ENCODE measurements around the gene LRRC39. TPM values are rescaled to one million over a fixed set of nuclear protein-coding genes. Genes with fewer than 3 reads are reported as not detected.

LRRC39 gene
- total RNA-seq, 1 experiment from 2014 or later = 0.46 TPM

DNA sequence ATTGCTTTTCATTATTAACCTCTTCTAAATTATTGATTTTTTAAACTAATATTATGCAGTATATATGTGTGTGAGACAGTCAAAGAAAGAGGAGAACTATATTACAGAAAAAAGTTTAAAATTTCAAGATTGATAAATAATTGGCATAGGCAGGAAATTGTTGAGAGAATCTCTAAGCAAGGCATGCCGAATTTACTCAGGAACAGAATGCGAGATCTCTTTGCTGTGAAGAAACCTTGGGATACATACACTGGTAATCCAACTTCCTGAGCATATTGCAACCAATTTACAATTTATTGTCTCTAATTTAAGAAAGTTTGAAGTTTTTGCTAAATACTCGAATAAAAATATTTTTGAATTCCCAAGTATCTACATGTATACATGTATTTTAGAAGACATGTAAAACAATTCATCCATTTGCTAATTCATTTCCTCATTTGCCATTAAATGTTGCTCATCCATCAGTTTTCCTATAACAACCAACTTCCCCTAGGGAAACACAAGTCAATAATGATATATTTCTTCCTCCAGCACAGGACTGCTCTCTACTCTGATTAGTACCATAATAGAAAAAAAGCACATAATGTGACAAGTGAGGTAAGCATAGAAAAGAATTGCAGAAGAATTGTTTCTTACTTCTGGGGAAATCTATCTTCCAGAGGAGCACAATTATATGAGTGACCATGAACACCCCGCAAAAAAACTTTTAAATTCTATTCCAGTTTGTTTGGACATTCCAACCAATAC, 588 bp downstream of the LRRC39 start:
- no peaks in the 10 kb centered on the region for H3K36me3 Mint-ChIP-seq
- no peak for DNase-seq (ENCODE audit: low spot score)
- ChIA-PET POLR2A (no interaction called here), CTCF (no interaction called here)
- no peaks in the 10 kb centered on the region for H3K4me1 Mint-ChIP-seq
- no peaks in the 10 kb centered on the region for H3K27me3 Mint-ChIP-seq (ENCODE audit: low read depth)
- H3K27ac Mint-ChIP-seq = no peak overlapping the region
- ATAC-seq = no peak
- TF ChIP-seq MXD4 (CRISPR knock-in tag; IDR thresholded peaks at IDR 0.05; ENCODE audit: borderline replicate concordance) (no peak), SOX15 (CRISPR knock-in tag; IDR thresholded peaks at IDR 0.05) (no peak), TCF7 (CRISPR knock-in tag; IDR thresholded peaks at IDR 0.05; ENCODE audit: low read depth) (no peak), ELF4 (CRISPR knock-in tag; IDR thresholded peaks at IDR 0.05; ENCODE audit: low read depth) (no peak), OVOL2 (CRISPR knock-in tag; IDR thresholded peaks at IDR 0.05; ENCODE audit: borderline replicate concordance) (no peak), JAZF1 (CRISPR knock-in tag; IDR thresholded peaks at IDR 0.05) (no peak), FOXP1 (CRISPR knock-in tag; IDR thresholded peaks at IDR 0.05; ENCODE audit: borderline replicate concordance) (no peak)
- H3K4me3 Mint-ChIP-seq = no peak overlapping the region
- no peaks in the 10 kb centered on the region for H3K9me3 Mint-ChIP-seq

DNA sequence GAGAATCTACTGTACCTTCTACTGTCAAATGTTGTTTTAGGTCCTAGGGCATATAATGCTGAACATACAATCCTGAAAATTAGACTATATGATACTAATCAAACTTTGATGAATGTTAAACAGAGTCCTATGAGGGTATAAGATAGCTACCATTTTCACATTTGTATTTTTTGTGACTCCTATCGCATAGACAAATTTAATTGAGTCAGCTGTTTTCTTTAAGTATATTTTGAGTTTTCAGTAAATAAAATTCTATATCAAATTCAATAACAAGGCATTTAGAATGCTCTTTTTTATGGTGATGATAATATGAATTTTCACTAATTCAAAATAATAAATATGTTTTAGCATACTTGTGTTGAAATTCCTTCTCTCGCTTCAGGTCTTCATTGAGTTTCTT, 10.0 kb downstream of the LRRC39 start:
- Mint-ChIP-seq H3K4me3 (no peak overlapping the region), H3K27me3 (ENCODE audit: low read depth) (no peaks in the 10 kb centered on the region; the same call in 1 of the 2 replicates), H3K27ac (no peak overlapping the region), H3K4me1 (0 out of 2 replicates have a peak, but pooled peaks cover 3% of the 10 kb centered on the region), H3K36me3 (no peaks in the 10 kb centered on the region), H3K9me3 (peaks cover 12% of the 10 kb centered on the region)
- no peak for TF ChIP-seq NR1H2 (CRISPR knock-in tag; IDR thresholded peaks at IDR 0.05)
- no peak for TF ChIP-seq ELF4 (CRISPR knock-in tag; IDR thresholded peaks at IDR 0.05; ENCODE audit: low read depth)
- TF ChIP-seq, protein P1, sequence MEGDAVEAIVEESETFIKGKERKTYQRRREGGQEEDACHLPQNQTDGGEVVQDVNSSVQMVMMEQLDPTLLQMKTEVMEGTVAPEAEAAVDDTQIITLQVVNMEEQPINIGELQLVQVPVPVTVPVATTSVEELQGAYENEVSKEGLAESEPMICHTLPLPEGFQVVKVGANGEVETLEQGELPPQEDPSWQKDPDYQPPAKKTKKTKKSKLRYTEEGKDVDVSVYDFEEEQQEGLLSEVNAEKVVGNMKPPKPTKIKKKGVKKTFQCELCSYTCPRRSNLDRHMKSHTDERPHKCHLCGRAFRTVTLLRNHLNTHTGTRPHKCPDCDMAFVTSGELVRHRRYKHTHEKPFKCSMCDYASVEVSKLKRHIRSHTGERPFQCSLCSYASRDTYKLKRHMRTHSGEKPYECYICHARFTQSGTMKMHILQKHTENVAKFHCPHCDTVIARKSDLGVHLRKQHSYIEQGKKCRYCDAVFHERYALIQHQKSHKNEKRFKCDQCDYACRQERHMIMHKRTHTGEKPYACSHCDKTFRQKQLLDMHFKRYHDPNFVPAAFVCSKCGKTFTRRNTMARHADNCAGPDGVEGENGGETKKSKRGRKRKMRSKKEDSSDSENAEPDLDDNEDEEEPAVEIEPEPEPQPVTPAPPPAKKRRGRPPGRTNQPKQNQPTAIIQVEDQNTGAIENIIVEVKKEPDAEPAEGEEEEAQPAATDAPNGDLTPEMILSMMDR (IDR thresholded peaks at IDR 0.05) = no peak
- TF ChIP-seq ZNF219 (CRISPR knock-in tag; IDR thresholded peaks at IDR 0.05; ENCODE audit: borderline replicate concordance) = no peak
- TF ChIP-seq, protein P2, sequence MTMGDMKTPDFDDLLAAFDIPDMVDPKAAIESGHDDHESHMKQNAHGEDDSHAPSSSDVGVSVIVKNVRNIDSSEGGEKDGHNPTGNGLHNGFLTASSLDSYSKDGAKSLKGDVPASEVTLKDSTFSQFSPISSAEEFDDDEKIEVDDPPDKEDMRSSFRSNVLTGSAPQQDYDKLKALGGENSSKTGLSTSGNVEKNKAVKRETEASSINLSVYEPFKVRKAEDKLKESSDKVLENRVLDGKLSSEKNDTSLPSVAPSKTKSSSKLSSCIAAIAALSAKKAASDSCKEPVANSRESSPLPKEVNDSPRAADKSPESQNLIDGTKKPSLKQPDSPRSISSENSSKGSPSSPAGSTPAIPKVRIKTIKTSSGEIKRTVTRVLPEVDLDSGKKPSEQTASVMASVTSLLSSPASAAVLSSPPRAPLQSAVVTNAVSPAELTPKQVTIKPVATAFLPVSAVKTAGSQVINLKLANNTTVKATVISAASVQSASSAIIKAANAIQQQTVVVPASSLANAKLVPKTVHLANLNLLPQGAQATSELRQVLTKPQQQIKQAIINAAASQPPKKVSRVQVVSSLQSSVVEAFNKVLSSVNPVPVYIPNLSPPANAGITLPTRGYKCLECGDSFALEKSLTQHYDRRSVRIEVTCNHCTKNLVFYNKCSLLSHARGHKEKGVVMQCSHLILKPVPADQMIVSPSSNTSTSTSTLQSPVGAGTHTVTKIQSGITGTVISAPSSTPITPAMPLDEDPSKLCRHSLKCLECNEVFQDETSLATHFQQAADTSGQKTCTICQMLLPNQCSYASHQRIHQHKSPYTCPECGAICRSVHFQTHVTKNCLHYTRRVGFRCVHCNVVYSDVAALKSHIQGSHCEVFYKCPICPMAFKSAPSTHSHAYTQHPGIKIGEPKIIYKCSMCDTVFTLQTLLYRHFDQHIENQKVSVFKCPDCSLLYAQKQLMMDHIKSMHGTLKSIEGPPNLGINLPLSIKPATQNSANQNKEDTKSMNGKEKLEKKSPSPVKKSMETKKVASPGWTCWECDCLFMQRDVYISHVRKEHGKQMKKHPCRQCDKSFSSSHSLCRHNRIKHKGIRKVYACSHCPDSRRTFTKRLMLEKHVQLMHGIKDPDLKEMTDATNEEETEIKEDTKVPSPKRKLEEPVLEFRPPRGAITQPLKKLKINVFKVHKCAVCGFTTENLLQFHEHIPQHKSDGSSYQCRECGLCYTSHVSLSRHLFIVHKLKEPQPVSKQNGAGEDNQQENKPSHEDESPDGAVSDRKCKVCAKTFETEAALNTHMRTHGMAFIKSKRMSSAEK (CRISPR knock-in tag; IDR thresholded peaks at IDR 0.05; ENCODE audit: borderline replicate concordance) = no peak
- no peak for TF ChIP-seq JUN (CRISPR knock-in tag; IDR thresholded peaks at IDR 0.05)
- no peak for TF ChIP-seq NFE2L1 (CRISPR knock-in tag; IDR thresholded peaks at IDR 0.05)
- TF ChIP-seq, protein P3, sequence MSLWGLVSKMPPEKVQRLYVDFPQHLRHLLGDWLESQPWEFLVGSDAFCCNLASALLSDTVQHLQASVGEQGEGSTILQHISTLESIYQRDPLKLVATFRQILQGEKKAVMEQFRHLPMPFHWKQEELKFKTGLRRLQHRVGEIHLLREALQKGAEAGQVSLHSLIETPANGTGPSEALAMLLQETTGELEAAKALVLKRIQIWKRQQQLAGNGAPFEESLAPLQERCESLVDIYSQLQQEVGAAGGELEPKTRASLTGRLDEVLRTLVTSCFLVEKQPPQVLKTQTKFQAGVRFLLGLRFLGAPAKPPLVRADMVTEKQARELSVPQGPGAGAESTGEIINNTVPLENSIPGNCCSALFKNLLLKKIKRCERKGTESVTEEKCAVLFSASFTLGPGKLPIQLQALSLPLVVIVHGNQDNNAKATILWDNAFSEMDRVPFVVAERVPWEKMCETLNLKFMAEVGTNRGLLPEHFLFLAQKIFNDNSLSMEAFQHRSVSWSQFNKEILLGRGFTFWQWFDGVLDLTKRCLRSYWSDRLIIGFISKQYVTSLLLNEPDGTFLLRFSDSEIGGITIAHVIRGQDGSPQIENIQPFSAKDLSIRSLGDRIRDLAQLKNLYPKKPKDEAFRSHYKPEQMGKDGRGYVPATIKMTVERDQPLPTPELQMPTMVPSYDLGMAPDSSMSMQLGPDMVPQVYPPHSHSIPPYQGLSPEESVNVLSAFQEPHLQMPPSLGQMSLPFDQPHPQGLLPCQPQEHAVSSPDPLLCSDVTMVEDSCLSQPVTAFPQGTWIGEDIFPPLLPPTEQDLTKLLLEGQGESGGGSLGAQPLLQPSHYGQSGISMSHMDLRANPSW (CRISPR knock-in tag; conservative IDR thresholded peaks at IDR 0.05; ENCODE audit: low read depth) = no peak
- TF ChIP-seq, protein P4, sequence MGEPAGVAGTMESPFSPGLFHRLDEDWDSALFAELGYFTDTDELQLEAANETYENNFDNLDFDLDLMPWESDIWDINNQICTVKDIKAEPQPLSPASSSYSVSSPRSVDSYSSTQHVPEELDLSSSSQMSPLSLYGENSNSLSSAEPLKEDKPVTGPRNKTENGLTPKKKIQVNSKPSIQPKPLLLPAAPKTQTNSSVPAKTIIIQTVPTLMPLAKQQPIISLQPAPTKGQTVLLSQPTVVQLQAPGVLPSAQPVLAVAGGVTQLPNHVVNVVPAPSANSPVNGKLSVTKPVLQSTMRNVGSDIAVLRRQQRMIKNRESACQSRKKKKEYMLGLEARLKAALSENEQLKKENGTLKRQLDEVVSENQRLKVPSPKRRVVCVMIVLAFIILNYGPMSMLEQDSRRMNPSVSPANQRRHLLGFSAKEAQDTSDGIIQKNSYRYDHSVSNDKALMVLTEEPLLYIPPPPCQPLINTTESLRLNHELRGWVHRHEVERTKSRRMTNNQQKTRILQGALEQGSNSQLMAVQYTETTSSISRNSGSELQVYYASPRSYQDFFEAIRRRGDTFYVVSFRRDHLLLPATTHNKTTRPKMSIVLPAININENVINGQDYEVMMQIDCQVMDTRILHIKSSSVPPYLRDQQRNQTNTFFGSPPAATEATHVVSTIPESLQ (CRISPR knock-in tag; IDR thresholded peaks at IDR 0.05) = no peak
- ATAC-seq (no peak), DNase-seq (ENCODE audit: low spot score) (no peak)
- POLR2A ChIA-PET = no interaction called here
- CTCF ChIA-PET = no interaction called here

Data from WTC11 (cell line).